OCI-LY7 (cell line): ENCODE data around the gene NCAPG. TPM values are rescaled to one million over a fixed set of nuclear protein-coding genes. Genes with fewer than 3 reads are reported as not detected.

Experiments used
- BruUV-seq: library from RNA; stranded (reverse); fragments of 400-500 nt; replicated peaks from 2 replicates; lab custom pipeline; 2021; lab: Mats Ljungman, UMichigan
- CTCF ChIA-PET: fragments of 300-600 bp; sonication (Branson Sonifier 250); formaldehyde crosslinking; loops from one replicate; lab custom pipeline; 2022; ENCODE audit warnings: antibody characterized with exemption; ENCODE audit not compliant: unreplicated experiment; lab: Charles Lee
- POLR2A ChIA-PET: fragments of 300-600 bp; sonication (Branson Sonifier 250); formaldehyde crosslinking; loops from one replicate; lab custom pipeline; 2022; ENCODE audit warnings: antibody characterized with exemption; lab: Charles Lee
- DNase-seq: peaks from one replicate; pipeline ENCODE4 v3.0.0-alpha.2; 2015; ENCODE audit warnings: low spot score
- H2AFZ ChIP-seq: fragments of 200-600 bp; sonication (generic), shearing (Covaris generic); 2 replicates; pipeline ENCODE4 v1.6.1; 2014; ENCODE audit warnings: mild to moderate bottlenecking, antibody characterized with exemption, low read length, moderate library complexity
- H3K27ac ChIP-seq: fragments of 200-600 bp; sonication (generic); 2 replicates; pipeline ENCODE4 v1.5.1; 2014; ENCODE audit warnings: mixed run types, low read depth, mild to moderate bottlenecking, moderate library complexity, low read length, inconsistent platforms; ENCODE audit not compliant: poor library complexity, severe bottlenecking
- H3K36me3 ChIP-seq: fragments of 200-600 bp; sonication (generic); 2 replicates; pipeline ENCODE4 v1.6.1; 2014; ENCODE audit warnings: mild to moderate bottlenecking, antibody characterized with exemption, low read length, moderate library complexity, mixed read lengths; ENCODE audit not compliant: insufficient read depth
- H3K4me1 ChIP-seq: fragments of 200-600 bp; sonication (generic); 2 replicates; pipeline ENCODE4 v1.5.1; 2014; ENCODE audit warnings: mild to moderate bottlenecking, low read length; ENCODE audit not compliant: insufficient read depth, poor library complexity, severe bottlenecking
- H3K4me2 ChIP-seq: fragments of 200-600 bp; sonication (generic); 2 replicates; pipeline ENCODE4 v1.6.1; 2014; ENCODE audit warnings: mild to moderate bottlenecking, low read length
- H3K4me3 ChIP-seq: fragments of 200-600 bp; sonication (generic); 2 replicates; pipeline ENCODE4 v1.5.1; 2014; ENCODE audit warnings: mild to moderate bottlenecking, low read depth, low read length; ENCODE audit not compliant: poor library complexity, severe bottlenecking
- H3K79me2 ChIP-seq: fragments of 200-600 bp; sonication (generic); 2 replicates; pipeline ENCODE4 v1.6.1; 2016; ENCODE audit warnings: low read depth, mild to moderate bottlenecking, low read length, moderate library complexity, mixed read lengths; ENCODE audit not compliant: insufficient read depth
- H3K9me2 ChIP-seq: fragments of 200-600 bp; sonication (generic); 2 replicates; pipeline ENCODE4 v1.6.1; 2016; ENCODE audit warnings: mild to moderate bottlenecking, low read length, mixed read lengths; ENCODE audit not compliant: insufficient read depth
- H3K9me3 ChIP-seq: fragments of 200-600 bp; sonication (generic); 2 replicates; pipeline ENCODE4 v1.6.1; 2014; ENCODE audit warnings: mild to moderate bottlenecking, mixed run types, low read length, mixed read lengths
- H4K20me1 ChIP-seq: fragments of 200-600 bp; sonication (generic); 2 replicates; pipeline ENCODE4 v1.6.1; 2014; ENCODE audit warnings: mild to moderate bottlenecking, antibody characterized with exemption, low read length, moderate library complexity, mixed read lengths; ENCODE audit not compliant: insufficient read depth
- EZH2phosphoT487 ChIP-seq: fragments of 200-600 bp; sonication (generic); IDR thresholded peaks from 2 replicates; pipeline ENCODE4 v1.6.1; 2018; ENCODE audit warnings: low read depth, borderline replicate concordance, mild to moderate bottlenecking, mixed run types, antibody characterized with exemption, low read length, moderate library complexity, mixed read lengths
- intact Hi-C: fragments of 100-400 bp; cut with micrococcal nuclease; formaldehyde crosslinking; loops from one replicate; pipeline ENCODE4 v1.10.0; 2022; ENCODE audit not compliant: unreplicated experiment
- total RNA-seq, 2 experiments: library from RNA; depleted of rRNA in 1 of 2; stranded (reverse); fragments of >200 nt in 1 of 2; shearing (Covaris generic) in 1 of 2; gene quantifications; 2 replicates each; pipeline ENCODE4 v1.2.3, GENCODE V29; 2014 to 2022
- TF ChIP-seq, protein P1 (sequence below): fragments of 200-600 bp; sonication (generic); conservative IDR thresholded peaks from 2 replicates; pipeline ENCODE4 v1.5.1; 2014; ENCODE audit warnings: mild to moderate bottlenecking, antibody characterized with exemption, low read length, moderate library complexity, mixed read lengths

The NCAPG gene
- total RNA-seq, 2 experiments from 2014 or later, result 57.5 to 95.4 TPM

DNA sequence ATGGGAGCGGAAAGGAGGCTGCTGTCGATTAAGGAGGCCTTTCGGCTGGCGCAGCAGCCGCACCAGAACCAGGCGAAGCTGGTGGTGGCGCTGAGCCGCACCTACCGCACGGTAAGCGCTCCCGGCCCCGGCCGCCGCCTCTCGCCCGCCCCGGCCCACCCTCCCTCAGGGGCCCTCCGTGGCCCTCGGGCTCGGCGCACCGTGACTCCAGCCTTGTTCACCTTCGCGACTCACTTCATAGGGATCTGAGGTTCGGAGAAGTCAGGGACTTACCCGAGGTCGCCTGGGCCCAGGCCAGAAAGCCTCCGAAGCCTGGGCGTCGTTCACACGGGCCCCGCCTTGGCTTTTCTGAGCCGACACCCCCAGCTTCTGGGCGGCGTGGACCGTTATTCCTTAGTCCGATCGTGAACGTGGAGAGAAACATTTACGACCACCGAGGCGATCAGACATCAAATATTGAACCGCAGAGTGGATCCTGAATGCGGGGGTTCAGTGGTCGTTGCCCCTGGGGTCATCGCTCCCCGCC lies 362 bp downstream of the NCAPG start:
- peak overlapping the region; percentile 85 for H3K4me3 ChIP-seq
- BruUV-seq, result no TSS peak
- ChIA-PET CTCF (no interaction called here), POLR2A (interaction anchor here (0.6 kb wide), 1 partner anchor 10 kb away, joined by 3 read pairs; no protein-coding TSS in a partner anchor)
- peaks cover 46% of the 10 kb centered on the region for H3K4me1 ChIP-seq
- H3K36me3 ChIP-seq, result peaks cover 87% of the 10 kb centered on the region
- H3K79me2 ChIP-seq, result peaks cover 94% of the 10 kb centered on the region
- intact Hi-C loops, result loop anchor here (2.0 kb wide), 3 partner anchors 144 to 216 kb away; partner anchors contain the start of gene LCORL
- no peaks in the 10 kb centered on the region; the same call in 1 of the 2 replicates for H3K9me3 ChIP-seq
- H4K20me1 ChIP-seq, result peaks cover 45% of the 10 kb centered on the region
- no peak for DNase-seq
- peak overlapping the region; percentile 91 for H3K27ac ChIP-seq
- H2AFZ ChIP-seq, result peak overlapping the region; percentile 30
- peak overlapping the region; percentile 88 for H3K4me2 ChIP-seq
- no peaks in the 10 kb centered on the region for H3K9me2 ChIP-seq
- no peak for TF ChIP-seq EZH2phosphoT487
- TF ChIP-seq, protein P1, sequence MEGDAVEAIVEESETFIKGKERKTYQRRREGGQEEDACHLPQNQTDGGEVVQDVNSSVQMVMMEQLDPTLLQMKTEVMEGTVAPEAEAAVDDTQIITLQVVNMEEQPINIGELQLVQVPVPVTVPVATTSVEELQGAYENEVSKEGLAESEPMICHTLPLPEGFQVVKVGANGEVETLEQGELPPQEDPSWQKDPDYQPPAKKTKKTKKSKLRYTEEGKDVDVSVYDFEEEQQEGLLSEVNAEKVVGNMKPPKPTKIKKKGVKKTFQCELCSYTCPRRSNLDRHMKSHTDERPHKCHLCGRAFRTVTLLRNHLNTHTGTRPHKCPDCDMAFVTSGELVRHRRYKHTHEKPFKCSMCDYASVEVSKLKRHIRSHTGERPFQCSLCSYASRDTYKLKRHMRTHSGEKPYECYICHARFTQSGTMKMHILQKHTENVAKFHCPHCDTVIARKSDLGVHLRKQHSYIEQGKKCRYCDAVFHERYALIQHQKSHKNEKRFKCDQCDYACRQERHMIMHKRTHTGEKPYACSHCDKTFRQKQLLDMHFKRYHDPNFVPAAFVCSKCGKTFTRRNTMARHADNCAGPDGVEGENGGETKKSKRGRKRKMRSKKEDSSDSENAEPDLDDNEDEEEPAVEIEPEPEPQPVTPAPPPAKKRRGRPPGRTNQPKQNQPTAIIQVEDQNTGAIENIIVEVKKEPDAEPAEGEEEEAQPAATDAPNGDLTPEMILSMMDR, result no peak

DNA sequence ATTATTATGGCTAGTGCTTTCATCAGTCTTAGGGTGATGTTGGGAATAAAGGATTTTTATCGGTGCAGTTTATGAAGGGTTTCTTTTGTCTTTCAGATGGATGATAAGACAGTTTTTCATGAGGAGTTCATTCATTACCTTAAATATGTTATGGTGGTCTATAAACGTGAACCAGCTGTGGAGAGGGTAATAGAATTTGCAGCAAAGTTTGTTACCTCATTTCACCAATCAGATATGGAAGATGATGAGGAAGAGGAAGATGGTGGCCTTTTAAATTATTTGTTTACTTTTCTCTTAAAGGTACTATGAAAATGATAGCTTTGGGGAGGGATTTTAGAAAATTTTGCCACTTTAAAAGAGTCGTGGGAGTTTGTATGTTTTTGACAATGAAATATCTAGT lies 1.3 kb downstream of the NCAPG start:
- intact Hi-C loops, result no loop called here
- BruUV-seq, result no TSS peak
- Histone ChIP-seq H3K4me1 (peaks cover 37% of the 10 kb centered on the region), H3K9me2 (no peaks in the 10 kb centered on the region), H4K20me1 (peaks cover 39% of the 10 kb centered on the region), H3K4me3 (peak overlapping the region; percentile 85), H3K9me3 (no peaks in the 10 kb centered on the region; the same call in 1 of the 2 replicates), H3K4me2 (peak overlapping the region; percentile 88), H3K36me3 (peaks cover 87% of the 10 kb centered on the region), H2AFZ (no peak overlapping the region), H3K27ac (peak overlapping the region; percentile 91), H3K79me2 (peaks cover 94% of the 10 kb centered on the region)
- TF ChIP-seq EZH2phosphoT487, result no peak
- TF ChIP-seq, protein P1, result no peak
- DNase-seq, result peak; percentile 23
- POLR2A ChIA-PET, result interaction anchor here (0.6 to 1.3 kb wide), 4 partner anchors 9 to 24 kb away, joined by 3 to 6 read pairs (median 4); no protein-coding TSS in a partner anchor
- CTCF ChIA-PET, result no interaction called here

DNA sequence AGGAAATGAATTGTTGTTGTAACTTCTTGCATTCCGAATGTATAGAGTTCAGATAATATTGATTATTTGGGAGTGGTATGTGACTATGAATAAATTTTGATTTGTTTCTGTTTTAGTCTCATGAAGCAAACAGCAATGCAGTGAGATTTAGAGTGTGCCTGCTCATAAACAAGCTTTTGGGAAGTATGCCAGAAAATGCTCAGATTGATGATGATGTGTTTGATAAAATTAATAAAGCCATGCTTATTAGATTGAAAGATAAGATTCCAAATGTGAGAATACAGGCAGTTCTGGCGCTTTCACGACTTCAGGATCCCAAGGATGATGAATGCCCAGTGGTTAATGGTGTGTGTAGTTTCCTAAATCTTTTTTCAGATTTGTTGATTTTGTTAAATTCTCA lies 2.0 kb downstream of the NCAPG start:
- POLR2A ChIA-PET, result interaction anchor here (0.7 to 1.3 kb wide), 3 partner anchors 8 to 24 kb away, joined by 4 to 6 read pairs (median 4); no protein-coding TSS in a partner anchor
- Histone ChIP-seq H3K4me3 (peak overlapping the region; percentile 85), H3K4me1 (peaks cover 30% of the 10 kb centered on the region), H3K79me2 (peaks cover 94% of the 10 kb centered on the region), H3K36me3 (peaks cover 87% of the 10 kb centered on the region), H3K27ac (no peak overlapping the region), H3K9me3 (no peaks in the 10 kb centered on the region; the same call in 1 of the 2 replicates), H2AFZ (no peak overlapping the region), H3K4me2 (peak overlapping the region; percentile 88), H4K20me1 (peaks cover 32% of the 10 kb centered on the region), H3K9me2 (no peaks in the 10 kb centered on the region)
- no peak for DNase-seq
- TF ChIP-seq EZH2phosphoT487, result no peak
- TF ChIP-seq, protein P1, result no peak
- no TSS peak for BruUV-seq
- intact Hi-C loops, result no loop called here
- CTCF ChIA-PET, result no interaction called here
